NCI-H2029 treated with DMSO at 0.1 percent for 48 hours (cell line): Measurements from ENCODE around the gene WNK2.
"Not testable (repeated sequence)": the region's sequence is repeated elsewhere in the genome, so short reads cannot be mapped to it uniquely, and the experiment has no call there.

ENCODE experiments used
- DNase-seq: peaks from one replicate; lab custom pipeline; 2025; lab: John Stamatoyannopoulos, UW

WNK2 gene

DNA sequence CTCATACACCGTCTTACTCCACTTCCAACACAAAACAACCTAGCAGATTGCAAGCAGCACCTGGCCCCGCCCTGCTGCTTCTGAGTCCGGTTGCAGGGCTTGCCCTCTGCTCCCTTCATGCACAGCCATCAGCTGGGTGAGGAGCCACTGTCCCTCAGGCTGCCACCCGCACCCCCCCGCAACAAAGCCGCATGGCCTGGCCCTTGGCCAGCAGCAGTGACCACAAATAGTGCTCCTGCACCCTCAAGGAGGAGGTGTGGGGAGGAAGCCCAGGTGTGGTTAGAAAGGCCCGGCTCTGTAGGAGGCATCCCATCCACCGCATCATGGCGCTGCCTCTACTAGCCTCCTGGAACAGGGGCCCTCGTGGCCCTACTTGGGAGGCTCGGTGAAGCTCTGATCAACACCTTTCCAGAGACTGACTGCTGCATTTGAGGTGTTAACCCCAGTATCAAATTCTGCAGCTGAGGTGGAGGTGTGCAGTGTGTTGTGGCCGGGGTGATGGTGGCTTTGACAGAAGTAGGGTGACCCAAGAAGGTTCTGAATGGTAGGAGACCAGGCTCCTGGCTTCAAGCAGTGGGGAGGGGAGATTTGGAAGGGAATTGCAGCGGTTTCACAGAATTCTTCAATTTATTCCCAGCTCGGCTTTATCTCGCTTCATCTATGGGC is 52.7 kb downstream of the WNK2 start:
- DNase-seq, result no peak

DNA sequence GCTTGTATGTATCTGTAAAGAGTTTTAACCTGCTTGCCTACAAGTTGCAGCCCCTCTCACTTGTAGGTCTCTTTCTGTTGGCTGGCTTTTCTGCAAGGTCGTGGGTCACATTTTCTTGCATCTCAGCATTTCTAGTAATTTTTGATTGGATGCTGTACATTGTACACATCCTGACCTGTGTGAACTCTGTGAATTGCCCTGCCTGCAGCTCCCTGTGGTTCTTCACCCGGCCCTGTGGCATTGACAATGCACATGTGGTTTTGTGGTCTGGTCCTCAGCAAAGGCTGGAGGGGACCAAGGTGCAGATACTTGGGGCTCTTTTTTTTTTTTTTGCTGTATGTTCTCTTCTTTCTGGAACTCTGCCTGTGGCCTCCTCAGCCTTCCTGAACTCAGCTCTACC is 53.6 kb downstream of the WNK2 start:
- no peak for DNase-seq

GRCh38 chr9:93238953-93239925 is 55.3 kb downstream of the WNK2 start:
- DNase-seq, result no peak

GRCh38 chr9:93240891-93241334 is 57.0 kb downstream of the WNK2 start:
- no peak for DNase-seq

GRCh38 chr9:93243112-93243511 is 59.2 kb downstream of the WNK2 start:
- DNase-seq, result no peak

- DNase-seq, result no peak
These were observed 60.2 kb downstream of the WNK2 start for GRCh38 chr9:93244101-93244500.

DNA sequence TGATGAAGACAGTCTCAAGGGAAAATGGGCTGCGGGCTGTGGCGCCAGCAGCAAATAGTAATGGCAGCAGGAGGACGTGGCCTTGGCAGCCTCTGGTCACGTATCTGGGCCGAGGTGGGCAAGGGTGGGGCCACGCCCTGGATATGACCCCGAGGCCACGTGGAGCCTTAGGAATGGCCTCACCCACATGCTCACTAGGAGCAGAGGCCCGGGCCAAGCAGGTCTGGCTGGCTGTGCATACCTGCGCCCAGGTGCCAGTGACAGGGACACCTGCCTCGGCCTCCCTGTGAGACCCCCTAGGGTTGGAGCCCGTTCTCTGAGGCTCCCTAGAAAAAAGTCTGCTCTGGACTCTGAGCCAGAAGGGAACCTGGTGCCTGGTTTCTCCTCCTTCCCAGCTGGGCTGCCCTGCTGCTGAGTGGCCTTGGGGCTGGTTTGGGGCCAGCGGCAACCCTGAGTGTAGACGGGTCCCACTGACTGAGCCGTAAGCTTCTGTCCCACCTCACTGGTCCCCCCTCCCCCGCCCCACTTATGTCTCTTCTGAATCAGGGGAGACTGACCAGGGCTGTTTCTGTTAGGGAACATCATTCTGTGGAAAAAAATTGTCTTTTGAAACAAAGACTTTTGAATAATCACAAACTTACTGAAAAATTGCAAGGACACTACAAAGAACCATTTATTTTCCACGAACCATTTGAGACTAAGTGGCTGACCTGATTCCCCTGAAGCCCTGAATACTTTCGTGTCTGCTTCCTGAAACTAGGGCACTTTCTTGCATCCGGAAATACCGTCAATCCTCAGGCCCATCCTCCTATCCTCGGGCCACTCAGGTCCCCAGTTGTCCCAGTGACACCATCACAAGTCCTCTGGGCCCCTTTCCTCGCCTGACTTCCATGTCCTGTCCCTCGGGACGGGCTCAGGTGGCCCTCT is 60.8 kb downstream of the WNK2 start:
- DNase-seq, result no peak

GRCh38 chr9:93245437-93245970 is 61.6 kb downstream of the WNK2 start:
- DNase-seq, result no peak

GRCh38 chr9:93246111-93246510 is 62.2 kb downstream of the WNK2 start:
- DNase-seq, result no peak

- no peak for DNase-seq
These were observed 62.6 kb downstream of the WNK2 start for GRCh38 chr9:93246526-93246925.

- DNase-seq, result no peak
These were observed 63.3 kb downstream of the WNK2 start for GRCh38 chr9:93247099-93247865.

GRCh38 chr9:93247892-93248291 is 64.0 kb downstream of the WNK2 start:
- DNase-seq, result no peak

DNA sequence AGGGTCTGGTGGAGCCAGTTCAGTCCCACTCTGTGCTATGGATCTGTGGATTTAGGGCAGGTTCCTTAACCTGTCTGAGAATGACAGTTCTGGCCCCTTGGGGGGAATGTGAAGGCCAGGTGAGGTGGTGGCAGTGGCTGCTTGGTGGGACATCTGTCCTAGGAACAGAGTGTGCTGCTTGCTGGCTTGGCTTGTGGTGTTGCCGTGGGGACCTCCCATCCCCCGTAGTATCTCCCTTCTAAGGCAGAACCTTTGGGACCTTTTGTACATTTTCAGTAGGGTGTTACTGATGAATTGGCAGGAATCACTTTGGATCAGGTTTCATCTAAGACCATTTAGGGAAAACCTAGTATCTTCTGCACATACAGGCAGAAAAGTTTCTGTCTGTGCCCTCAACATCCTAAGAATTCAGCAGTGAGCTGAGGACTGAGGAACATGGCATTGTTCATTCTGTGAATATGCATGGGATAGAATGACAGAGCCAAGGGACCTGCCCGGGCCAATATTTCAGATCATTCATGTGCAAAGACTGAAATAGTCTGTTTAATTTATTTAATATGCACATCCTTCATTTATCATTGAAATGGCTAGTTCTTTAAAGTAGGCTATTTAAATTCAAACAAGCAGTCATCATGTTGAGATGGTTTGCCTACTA is 64.6 kb downstream of the WNK2 start:
- no peak for DNase-seq

GRCh38 chr9:93250185-93250584 is 66.2 kb downstream of the WNK2 start:
- no peak for DNase-seq

DNA sequence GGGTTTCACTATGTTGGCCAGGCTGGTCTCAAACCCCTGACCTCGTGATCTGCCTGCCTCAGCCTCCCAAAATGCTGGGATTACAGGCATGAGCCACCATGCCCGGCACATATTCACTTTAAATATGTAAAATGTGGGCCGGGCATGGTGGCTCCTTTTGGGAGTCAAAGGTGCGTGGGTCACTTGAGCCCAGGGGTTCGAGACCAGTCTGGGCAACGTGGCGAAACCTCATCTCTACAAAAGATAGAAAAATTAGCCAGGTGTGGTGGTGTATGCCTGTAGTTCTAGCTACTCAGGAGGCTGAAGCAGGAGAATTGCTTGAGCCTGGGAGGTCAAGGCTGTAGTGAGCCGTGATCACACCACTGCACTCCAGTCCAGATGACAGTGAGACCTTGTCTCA is 67.4 kb downstream of the WNK2 start:
- not testable (repeated sequence) for DNase-seq

DNA sequence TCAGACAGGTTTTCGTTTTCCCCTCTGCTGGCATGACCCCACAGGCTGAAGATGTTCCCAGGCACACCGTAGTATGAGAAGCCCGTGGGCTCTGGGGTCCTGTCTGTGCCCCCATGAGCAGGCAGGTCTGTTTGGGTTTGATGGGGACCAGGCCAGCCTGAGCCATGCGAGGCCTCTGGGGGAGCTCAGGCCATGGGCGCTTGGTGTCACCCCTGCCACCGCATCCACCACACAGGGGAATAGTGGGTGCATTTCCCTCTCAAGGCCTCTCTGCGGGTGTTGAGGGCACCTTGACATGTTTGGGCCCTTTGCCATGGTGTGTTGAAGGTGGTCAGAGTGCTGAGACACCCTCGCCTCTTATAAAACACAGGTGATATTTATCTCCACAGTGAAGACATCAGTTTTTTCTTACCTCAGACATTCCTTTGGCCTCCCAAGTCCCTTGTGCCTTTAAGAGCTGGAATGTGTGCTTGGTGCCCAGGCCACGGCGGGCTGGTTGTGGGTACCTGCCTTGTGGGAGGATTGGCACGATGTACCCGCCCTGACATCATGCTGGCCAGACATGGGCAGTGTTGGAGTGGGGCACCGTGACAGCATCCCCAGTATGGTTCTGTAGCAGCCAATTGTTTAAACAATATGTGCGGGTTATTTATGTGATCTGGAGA is 68.3 kb downstream of the WNK2 start:
- DNase-seq, result no peak

GRCh38 chr9:93252781-93253530 is 69.0 kb downstream of the WNK2 start:
- DNase-seq, result no peak

DNA sequence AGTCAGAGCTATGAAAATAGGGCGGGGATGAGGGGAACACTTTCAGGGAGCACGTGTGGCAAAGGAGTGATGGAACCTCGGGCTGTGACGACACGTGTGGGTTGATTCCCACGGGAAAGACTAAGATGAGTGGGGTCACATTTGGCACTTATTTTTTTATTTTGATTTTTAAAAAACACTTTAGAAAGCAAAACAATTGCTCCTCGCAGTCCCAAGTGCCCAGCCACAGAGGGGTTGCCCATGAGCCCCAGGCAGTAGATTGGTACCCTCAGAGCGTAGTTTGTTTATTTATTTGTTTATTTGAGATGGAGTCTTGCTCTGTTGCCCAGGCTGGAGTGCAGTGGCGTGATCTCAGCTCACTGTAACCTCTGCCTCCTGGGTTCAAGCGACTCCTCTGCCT is 69.7 kb downstream of the WNK2 start:
- no peak for DNase-seq

GRCh38 chr9:93254061-93254481 is 70.1 kb downstream of the WNK2 start:
- DNase-seq, result no peak
